Psoas muscle (tissue), 8 donors: Measurements from ENCODE around the gene UNC5B. TPM values are rescaled to one million over a fixed set of nuclear protein-coding genes. Genes with fewer than 3 reads are reported as not detected.

Experiments used
- ATAC-seq, 4 donors: fragments of 200-7000 bp; cut with Tn5 transposase; one replicate each; pipeline ENCODE4 v1.9.1; 2020; ENCODE audit warnings: moderate library complexity in 3 of 4, mild to moderate bottlenecking in 2 of 4
- DNase-seq, 2 donors: peaks; one replicate each; pipeline ENCODE4 v3.0.0-alpha.2; 2020
- H3K27ac ChIP-seq: fragments of 200-600 bp; one replicate; pipeline ENCODE4 v1.8.0; 2022
- H3K27me3 ChIP-seq, 3 donors: fragments of 200-600 bp in 1 of 3; one replicate each; pipeline versions ENCODE4 v1.6.1 to v1.8.0; 2013 to 2022; ENCODE audit warnings: low read length in 2 of 3, mild to moderate bottlenecking in 2 of 3, moderate library complexity in 1 of 3; ENCODE audit not compliant: insufficient read depth in 3 of 3
- H3K36me3 ChIP-seq, 2 donors: fragments of 200-600 bp in 1 of 2; one replicate each; pipeline versions ENCODE4 v1.6.1 to v1.8.0; 2013 to 2022; ENCODE audit warnings: low read depth in 1 of 2, mild to moderate bottlenecking in 1 of 2, moderate library complexity in 1 of 2; ENCODE audit not compliant: insufficient read depth in 1 of 2
- H3K4me1 ChIP-seq: fragments of 200-600 bp; one replicate; pipeline ENCODE4 v1.8.0; 2022
- H3K4me3 ChIP-seq: fragments of 200-600 bp; one replicate; pipeline ENCODE4 v1.8.0; 2022; ENCODE audit warnings: mild to moderate bottlenecking
- H3K9me3 ChIP-seq: fragments of 200-600 bp; one replicate; pipeline ENCODE4 v1.8.0; 2022
- WGBS, 3 donors: extraction: QIAGEN DNeasy Blood & Tissue Kit; methylation state at CpG; one replicate each; pipeline versions ENCODE4 v1.1.6 to v1.1.7; 2013; 5-methylcytosine and 5-hydroxymethylcytosine counted together
- intact Hi-C, 2 donors: fragments of 100-400 bp; cut with DNase I; formaldehyde crosslinking; loops; one replicate each; pipeline versions ENCODE4 v1.11.0 to v1.14.2; 2022
- polyA plus RNA-seq, 3 donors: library from polyadenylated mRNA; stranded (reverse); fragments of 200-250 nt; gene quantifications; one replicate each; pipeline ENCODE4 v1.2.3, GENCODE V29; 2013
- total RNA-seq, 4 donors: library from RNA; stranded (reverse); fragmentation: NEBNext Ultra II Directional in 2 of 4; extraction: Animal tissue kit (Norgen Biotek cat#: 25700) in 2 of 4; gene quantifications; one replicate each; pipeline versions ENCODE4 v1.2.1 to v1.2.4, GENCODE V29; 2021 to 2023
- TF ChIP-seq, protein P1 (sequence below): fragments of 200-600 bp; IDR thresholded peaks from one replicate; pipeline ENCODE4 v1.8.0; 2022; ENCODE audit warnings: antibody characterized with exemption
- donor health status: healthy with polysubstance abuse.
- donor health status: DM: no; HTN: no; CAD: no; lungs with moderate emphysema.
- donor health status: Bipolar disorder and iron deficiency.
- donor health status: healthy.
- donor health status: DM: yes; HTN: yes; CAD: no.
- donor health status: DM: no; HTN: no; CAD: no.
- donor health status: DM: no; HTN: no; CAD: no.
- donor health status: DM: yes; HTN: yes; CAD: no.

The UNC5B gene
- total and polyA plus RNA-seq, 7 donors, result 0.65 to 5.7 (median 1.3) TPM

GRCh38 chr10:71243756-71244395 is 31.5 kb downstream of the UNC5B start:
- H3K9me3 ChIP-seq, result no peaks in the 10 kb centered on the region
- no peaks in the 10 kb centered on the region for H3K36me3 ChIP-seq
- TF ChIP-seq, protein P1, sequence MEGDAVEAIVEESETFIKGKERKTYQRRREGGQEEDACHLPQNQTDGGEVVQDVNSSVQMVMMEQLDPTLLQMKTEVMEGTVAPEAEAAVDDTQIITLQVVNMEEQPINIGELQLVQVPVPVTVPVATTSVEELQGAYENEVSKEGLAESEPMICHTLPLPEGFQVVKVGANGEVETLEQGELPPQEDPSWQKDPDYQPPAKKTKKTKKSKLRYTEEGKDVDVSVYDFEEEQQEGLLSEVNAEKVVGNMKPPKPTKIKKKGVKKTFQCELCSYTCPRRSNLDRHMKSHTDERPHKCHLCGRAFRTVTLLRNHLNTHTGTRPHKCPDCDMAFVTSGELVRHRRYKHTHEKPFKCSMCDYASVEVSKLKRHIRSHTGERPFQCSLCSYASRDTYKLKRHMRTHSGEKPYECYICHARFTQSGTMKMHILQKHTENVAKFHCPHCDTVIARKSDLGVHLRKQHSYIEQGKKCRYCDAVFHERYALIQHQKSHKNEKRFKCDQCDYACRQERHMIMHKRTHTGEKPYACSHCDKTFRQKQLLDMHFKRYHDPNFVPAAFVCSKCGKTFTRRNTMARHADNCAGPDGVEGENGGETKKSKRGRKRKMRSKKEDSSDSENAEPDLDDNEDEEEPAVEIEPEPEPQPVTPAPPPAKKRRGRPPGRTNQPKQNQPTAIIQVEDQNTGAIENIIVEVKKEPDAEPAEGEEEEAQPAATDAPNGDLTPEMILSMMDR, result no peak
- H3K4me1 ChIP-seq, result peaks cover 43% of the 10 kb centered on the region
- 38 to 53% (median 47%) methylated on average over 6 of the region's 6 CpGs for WGBS, 3 donors
- ATAC-seq (peak; percentile 25 to 56 (median 37)), DNase-seq (no peak)
- H3K4me3 ChIP-seq, result no peak overlapping the region
- intact Hi-C loops, result no loop called here
- H3K27ac ChIP-seq, result peak overlapping the region; percentile 18
- H3K27me3 ChIP-seq, result no peaks in the 10 kb centered on the region

DNA sequence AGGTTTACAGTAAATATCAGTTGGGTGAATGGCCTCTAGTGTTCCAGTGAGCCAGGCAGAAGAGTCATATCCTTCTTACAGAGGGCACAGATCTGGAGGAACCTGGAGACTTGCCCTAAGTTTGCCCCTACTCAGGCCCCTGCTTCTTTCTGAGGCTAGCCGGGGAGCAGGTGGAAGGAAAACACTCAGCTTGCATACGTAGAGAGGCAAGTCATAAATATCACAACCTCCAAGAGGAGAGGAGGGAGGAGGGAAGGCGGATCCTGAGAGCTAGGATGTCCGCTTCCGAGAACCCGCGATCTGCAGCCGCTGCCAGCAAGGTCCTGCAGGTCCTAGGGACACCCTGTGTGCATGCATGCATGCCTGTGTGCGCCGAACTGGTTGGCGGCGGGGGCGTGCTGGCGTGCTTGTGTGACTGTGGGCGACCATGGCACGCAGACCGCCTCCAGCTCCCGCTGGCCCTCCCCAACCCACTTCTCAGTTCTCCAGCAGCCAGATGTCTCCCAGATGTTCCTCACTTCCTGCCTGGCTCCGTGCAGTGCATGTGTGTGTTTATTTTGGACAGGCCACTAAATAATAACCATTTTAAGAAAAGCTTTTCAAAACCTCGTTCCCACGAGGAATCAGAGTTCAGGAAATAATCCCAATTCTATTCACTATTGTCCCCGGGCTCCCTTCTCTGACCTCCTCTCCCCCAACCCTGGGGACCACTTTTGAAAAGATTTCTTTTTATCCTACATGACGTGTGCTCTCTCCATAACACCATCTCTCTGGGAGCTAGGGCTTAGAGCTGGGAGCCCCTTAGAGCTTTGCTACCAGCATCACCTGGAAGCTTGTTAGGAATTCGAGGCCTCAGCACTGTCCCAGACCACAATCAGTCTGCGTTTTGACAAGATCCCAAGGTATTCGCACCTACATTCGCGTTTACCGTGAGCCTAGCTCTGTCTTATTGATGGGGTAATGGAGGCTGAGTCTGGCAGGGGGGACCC is 32.4 kb downstream of the UNC5B start:
- Histone ChIP-seq H3K4me1 (peaks cover 38% of the 10 kb centered on the region), H3K36me3 (no peaks in the 10 kb centered on the region), H3K27me3 (no peaks in the 10 kb centered on the region), H3K4me3 (peak overlapping the region; percentile 29), H3K27ac (peak overlapping the region; percentile 18), H3K9me3 (no peaks in the 10 kb centered on the region)
- TF ChIP-seq, protein P1, result no peak
- peak; percentile 34 to 60 (median 50) for ATAC-seq
- peak; percentile 60 to 68 for DNase-seq
- 35 to 45% (median 44%) methylated on average over 29 of the region's 29 CpGs for WGBS, 3 donors
- intact Hi-C loops, result no loop called here

- intact Hi-C loops, result no loop called here
- Histone ChIP-seq H3K27me3 (no peaks in the 10 kb centered on the region), H3K4me3 (no peak overlapping the region), H3K9me3 (no peaks in the 10 kb centered on the region), H3K36me3 (no peaks in the 10 kb centered on the region), H3K4me1 (peaks cover 38% of the 10 kb centered on the region), H3K27ac (peak overlapping the region; percentile 6)
- ATAC-seq (no peak), DNase-seq (no peak)
- 86 to 95% (median 91%) methylated on average over 20 to 21 of the region's 21 CpGs for WGBS, 3 donors
- TF ChIP-seq, protein P1, result no peak
These were observed 33.3 kb downstream of the UNC5B start for GRCh38 chr10:71245420-71246325.

DNA sequence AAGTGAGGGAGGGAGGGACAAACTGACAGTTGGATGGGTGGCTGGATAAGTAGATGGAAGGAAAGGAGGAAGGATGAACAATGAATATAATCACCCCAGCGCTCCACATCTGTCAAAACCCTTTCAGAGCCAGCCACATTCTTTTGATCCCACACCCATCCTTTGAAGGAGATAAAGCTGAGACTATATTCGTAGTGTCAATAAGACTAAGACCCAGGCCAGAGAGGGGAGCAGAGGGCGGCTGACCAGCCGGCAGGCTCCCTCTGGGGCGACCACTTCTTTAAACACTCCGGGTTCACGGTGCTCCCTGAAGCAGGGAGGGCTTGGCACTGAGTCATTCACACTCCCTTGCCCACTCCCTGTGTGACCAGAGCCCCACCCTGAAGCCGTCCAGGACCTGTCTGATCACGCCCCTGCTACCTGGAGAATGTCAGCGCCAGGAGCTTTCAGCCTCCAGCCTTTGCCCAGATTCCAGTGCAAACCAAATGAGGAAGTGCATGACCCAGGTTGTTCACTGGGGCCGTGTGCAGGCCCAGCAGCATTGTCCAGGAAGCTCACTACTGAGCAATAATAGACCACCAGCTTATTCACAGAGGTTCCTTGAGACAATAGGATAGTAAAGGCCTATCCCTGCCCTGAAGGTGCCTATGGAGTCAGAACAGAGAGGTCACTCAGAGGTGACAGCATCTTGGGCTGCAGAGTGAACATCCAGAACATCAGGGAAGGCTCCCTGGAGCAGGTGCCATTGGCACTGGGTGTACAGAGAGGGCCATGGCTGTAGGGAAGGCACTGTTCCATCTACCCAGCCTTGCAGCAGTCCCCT is 34.4 kb downstream of the UNC5B start:
- Histone ChIP-seq H3K4me1 (peaks cover 32% of the 10 kb centered on the region), H3K4me3 (no peak overlapping the region), H3K27me3 (no peaks in the 10 kb centered on the region), H3K9me3 (no peaks in the 10 kb centered on the region), H3K27ac (no peak overlapping the region), H3K36me3 (no peaks in the 10 kb centered on the region)
- DNase-seq, result no peak
- WGBS, 3 donors, result 83 to 88% (median 84%) methylated on average over 11 of the region's 11 CpGs
- ATAC-seq, result no peak
- TF ChIP-seq, protein P1, result no peak
- intact Hi-C loops, result no loop called here
